K562 (cell line): Measurements from ENCODE around the gene PRM2. TPM values are rescaled to one million over a fixed set of nuclear protein-coding genes. Genes with fewer than 3 reads are reported as not detected.
A peak's percentile ranks its signal among the peaks of the same experiment; 100 is the strongest.

Experiments
- CAMTA2 ChIP-seq: fragments of 250-450 bp; sonication (Bioruptor Pico); conservative IDR thresholded peaks from 2 replicates; pipeline ENCODE4 v1.5.1; 2022
- KDM4B ChIP-seq, 2 experiments: fragments of 450-650 bp in 1 of 2; sonication (generic) in 1 of 2; IDR thresholded peaks; 2 replicates each; pipeline ENCODE4 v1.6.1; 2016 to 2017; ENCODE audit warnings: borderline replicate concordance in 2 of 2, antibody characterized with exemption in 1 of 2, low read depth in 1 of 2, mild to moderate bottlenecking in 1 of 2
- NCOR1 ChIP-seq: fragments of 450-650 bp; IDR thresholded peaks from 2 replicates; pipeline ENCODE4 v1.6.1; 2016; ENCODE audit warnings: mild to moderate bottlenecking, moderate library complexity
- NFATC3 ChIP-seq: fragments of 450-650 bp; IDR thresholded peaks from 2 replicates; pipeline ENCODE4 v1.6.1; 2017; ENCODE audit warnings: mild to moderate bottlenecking
- POLR3A ChIP-seq: IDR thresholded peaks from 2 replicates; pipeline ENCODE4 v1.6.1; 2011; ENCODE audit warnings: borderline replicate concordance, mild to moderate bottlenecking, moderate library complexity; ENCODE audit not compliant: insufficient read length, insufficient read depth; ENCODE audit errors: extremely low read depth
- PTRF ChIP-seq: fragments of 450-650 bp; IDR thresholded peaks from 2 replicates; pipeline ENCODE4 v1.6.1; 2016; ENCODE audit warnings: mild to moderate bottlenecking, missing genetic modification characterization, missing compliant biosample characterization
- REST ChIP-seq, 2 experiments: fragments of 450-650 bp; formaldehyde crosslinking in 1 of 2; IDR thresholded peaks; 2 replicates each; pipeline versions ENCODE4 v1.4.0 to v1.6.1; 2014 to 2020; ENCODE audit warnings: mild to moderate bottlenecking in 2 of 2, borderline replicate concordance in 1 of 2, low read depth in 1 of 2
- RNF2 ChIP-seq: sonication (generic); IDR thresholded peaks from 2 replicates; pipeline ENCODE4 v1.6.1; 2016
- TCF3 ChIP-seq: sonication (generic); formaldehyde crosslinking; IDR thresholded peaks from 2 replicates; pipeline ENCODE4 v1.4.0; 2020; ENCODE audit warnings: mild to moderate bottlenecking, missing genetic modification reagents
- TOE1 ChIP-seq, 2 experiments: fragments of 450-650 bp in 1 of 2; sonication (generic) in 1 of 2; formaldehyde crosslinking in 1 of 2; IDR thresholded peaks; 2 replicates each; pipeline versions ENCODE4 v1.7.1 to v1.8.0; 2016 to 2022; ENCODE audit warnings: borderline replicate concordance in 2 of 2, mild to moderate bottlenecking in 2 of 2, antibody characterized with exemption in 1 of 2, inconsistent platforms in 1 of 2, low read depth in 1 of 2, missing genetic modification reagents in 1 of 2, moderate library complexity in 1 of 2
- ZSCAN29 ChIP-seq: fragments of 450-650 bp; IDR thresholded peaks from 2 replicates; pipeline ENCODE4 v1.6.1; 2017
- polyA plus RNA-seq, 8 experiments: library from polyadenylated mRNA; depleted of rRNA in 4 of 8; stranded (reverse) in 5 of 8; unstranded in 3 of 8; fragments of >200 nt; fragmentation: Nextera tagmentation in 2 of 8; fragmentation: Illumina TruSeq in 1 of 8; extraction: Ambion mirVana in 2 of 8; extraction: Trizol in 1 of 8; gene quantifications; 2 replicates each; pipeline versions ENCODE4 v1.2.1 to v1.2.3, GENCODE V29; 2011 to 2014; ENCODE audit warnings: inconsistent platforms in 1 of 8, missing spikeins in 1 of 8
- total RNA-seq, 7 experiments: library from RNA; depleted of rRNA in 6 of 7; stranded (reverse); fragments of >200 nt in 6 of 7; fragmentation: Illumina TruSeq in 2 of 7; extraction: Trizol in 2 of 7; gene quantifications; 2 replicates each; pipeline versions ENCODE4 v1.2.1 to v1.2.3, GENCODE V29; 2011 to 2021; ENCODE audit warnings: low replicate concordance in 1 of 7
- TF ChIP-seq, protein P1 (sequence below): sonication (generic); formaldehyde crosslinking; IDR thresholded peaks from 2 replicates; pipeline ENCODE4 v1.9.0; 2022; ENCODE audit warnings: mild to moderate bottlenecking, missing genetic modification reagents
- TF ChIP-seq, protein P2 (sequence below): fragments of 450-650 bp; formaldehyde crosslinking; IDR thresholded peaks from 2 replicates; pipeline ENCODE4 v1.4.0; 2020; ENCODE audit warnings: mild to moderate bottlenecking, mixed read lengths
- TF ChIP-seq, protein P3 (sequence below), 3 experiments: IDR thresholded peaks in 2 of 3; conservative IDR thresholded peaks in 1 of 3; 2 replicates each; pipeline ENCODE4 v1.5.1; 2011 to 2012; ENCODE audit warnings: low read length in 3 of 3, mild to moderate bottlenecking in 3 of 3, control low read depth in 2 of 3, improper control_type of control experiment in 1 of 3, inconsistent platforms in 1 of 3, low read depth in 1 of 3, mixed read lengths in 1 of 3, moderate library complexity in 1 of 3; ENCODE audit not compliant: insufficient read depth in 2 of 3

The PRM2 gene
- total and polyA plus RNA-seq, 9 of the 15 experiments (the other 6 are each of a cell fraction or from before 2014, with no cell fraction given): not detected

GRCh38 chr16:11257131-11257938 lies 18.9 kb downstream of the PRM2 start (continued):
- peak; percentile 75 for TF ChIP-seq REST (IDR thresholded peaks at IDR 0.05; ENCODE audit: borderline replicate concordance)
- TF ChIP-seq REST (CRISPR knock-in tag; IDR thresholded peaks at IDR 0.05; ENCODE audit: low read depth): no peak
- no peak for TF ChIP-seq RNF2
- TF ChIP-seq TOE1 (IDR thresholded peaks at IDR 0.05; ENCODE audit: borderline replicate concordance): 0 out of 2 replicates have a peak, but pooled peaks have one; percentile 24
- TF ChIP-seq TOE1 (CRISPR knock-in tag; IDR thresholded peaks at IDR 0.05; ENCODE audit: borderline replicate concordance, low read depth): peak; percentile 60; the same call in 1 of the 2 replicates
- TF ChIP-seq TCF3 (CRISPR knock-in tag): peak; percentile 35
- TF ChIP-seq, protein P1, sequence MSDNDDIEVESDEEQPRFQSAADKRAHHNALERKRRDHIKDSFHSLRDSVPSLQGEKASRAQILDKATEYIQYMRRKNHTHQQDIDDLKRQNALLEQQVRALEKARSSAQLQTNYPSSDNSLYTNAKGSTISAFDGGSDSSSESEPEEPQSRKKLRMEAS (CRISPR knock-in tag): peak; percentile 65; the same call in 1 of the 2 replicates
- TF ChIP-seq, protein P2, sequence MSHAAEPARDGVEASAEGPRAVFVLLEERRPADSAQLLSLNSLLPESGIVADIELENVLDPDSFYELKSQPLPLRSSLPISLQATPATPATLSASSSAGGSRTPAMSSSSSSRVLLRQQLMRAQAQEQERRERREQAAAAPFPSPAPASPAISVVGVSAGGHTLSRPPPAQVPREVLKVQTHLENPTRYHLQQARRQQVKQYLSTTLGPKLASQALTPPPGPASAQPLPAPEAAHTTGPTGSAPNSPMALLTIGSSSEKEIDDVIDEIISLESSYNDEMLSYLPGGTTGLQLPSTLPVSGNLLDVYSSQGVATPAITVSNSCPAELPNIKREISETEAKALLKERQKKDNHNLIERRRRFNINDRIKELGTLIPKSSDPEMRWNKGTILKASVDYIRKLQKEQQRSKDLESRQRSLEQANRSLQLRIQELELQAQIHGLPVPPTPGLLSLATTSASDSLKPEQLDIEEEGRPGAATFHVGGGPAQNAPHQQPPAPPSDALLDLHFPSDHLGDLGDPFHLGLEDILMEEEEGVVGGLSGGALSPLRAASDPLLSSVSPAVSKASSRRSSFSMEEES (CRISPR knock-in tag): no peak
- TF ChIP-seq NCOR1: no peak
- TF ChIP-seq ZSCAN29: no peak
- no peak for TF ChIP-seq NFATC3
- TF ChIP-seq KDM4B (IDR thresholded peaks at IDR 0.05; ENCODE audit: borderline replicate concordance in 2 of 2, low read depth in 1 of 2): no peak
- no peak for TF ChIP-seq POLR3A
- no peak for TF ChIP-seq PTRF (tag)
- no peak for TF ChIP-seq CAMTA2 (CRISPR knock-in tag)
- TF ChIP-seq, protein P3, sequence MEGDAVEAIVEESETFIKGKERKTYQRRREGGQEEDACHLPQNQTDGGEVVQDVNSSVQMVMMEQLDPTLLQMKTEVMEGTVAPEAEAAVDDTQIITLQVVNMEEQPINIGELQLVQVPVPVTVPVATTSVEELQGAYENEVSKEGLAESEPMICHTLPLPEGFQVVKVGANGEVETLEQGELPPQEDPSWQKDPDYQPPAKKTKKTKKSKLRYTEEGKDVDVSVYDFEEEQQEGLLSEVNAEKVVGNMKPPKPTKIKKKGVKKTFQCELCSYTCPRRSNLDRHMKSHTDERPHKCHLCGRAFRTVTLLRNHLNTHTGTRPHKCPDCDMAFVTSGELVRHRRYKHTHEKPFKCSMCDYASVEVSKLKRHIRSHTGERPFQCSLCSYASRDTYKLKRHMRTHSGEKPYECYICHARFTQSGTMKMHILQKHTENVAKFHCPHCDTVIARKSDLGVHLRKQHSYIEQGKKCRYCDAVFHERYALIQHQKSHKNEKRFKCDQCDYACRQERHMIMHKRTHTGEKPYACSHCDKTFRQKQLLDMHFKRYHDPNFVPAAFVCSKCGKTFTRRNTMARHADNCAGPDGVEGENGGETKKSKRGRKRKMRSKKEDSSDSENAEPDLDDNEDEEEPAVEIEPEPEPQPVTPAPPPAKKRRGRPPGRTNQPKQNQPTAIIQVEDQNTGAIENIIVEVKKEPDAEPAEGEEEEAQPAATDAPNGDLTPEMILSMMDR (IDR thresholded peaks at IDR 0.05 in 2 of 3, conservative IDR thresholded peaks at IDR 0.05 in 1 of 3; ENCODE audit: insufficient read depth in 2 of 3, low read depth in 1 of 3, low read length in 3 of 3): peak; percentile 82 to 86 (median 84)
